Endothelial cell of umbilical vein (primary cell): Measurements from ENCODE around the gene DTX3L. TPM values are rescaled to one million over a fixed set of nuclear protein-coding genes. Genes with fewer than 3 reads are reported as not detected.

ENCODE experiments used
- BruUV-seq: library from RNA; stranded (reverse); fragments of 400-500 nt; replicated peaks from 2 replicates; lab custom pipeline; 2021; lab: Mats Ljungman, UMichigan
- CTCF ChIA-PET: fragments of 300-600, 350-600 bp; sonication (Branson Sonifier 250); formaldehyde crosslinking; loops from one replicate; lab custom pipeline; 2021; ENCODE audit warnings: antibody characterized with exemption, inconsistent platforms; lab: Charles Lee
- POLR2A ChIA-PET: fragments of 300-600, 350-600 bp; sonication (Branson Sonifier 250); formaldehyde crosslinking; loops from one replicate; lab custom pipeline; 2021; ENCODE audit warnings: antibody characterized with exemption, inconsistent platforms; lab: Charles Lee
- DNase-seq: peaks from one replicate; pipeline ENCODE4 v3.0.0-alpha.2; 2011; ENCODE audit warnings: low read depth, low spot score
- FAIRE-seq: peaks from 2 replicates; lab custom pipeline; 2011; peaks lifted over from hg19 to GRCh38; lab: Jason Lieb, UNC
- H2AFZ ChIP-seq: 2 replicates; pipeline ENCODE4 v1.6.0; 2012; ENCODE audit warnings: low read depth, low read length, control low read depth, inconsistent platforms
- H3K27ac ChIP-seq: 2 replicates; pipeline ENCODE4 v1.5.1; 2011; ENCODE audit warnings: low read depth, mild to moderate bottlenecking, control low read depth, low read length, moderate library complexity; ENCODE audit not compliant: insufficient read depth
- H3K27me3 ChIP-seq, 2 experiments: 2 replicates each; pipeline versions ENCODE4 v1.6.0 to v1.6.1; 2011; ENCODE audit warnings: low read length in 2 of 2, mixed read lengths in 1 of 2; ENCODE audit not compliant: control insufficient read depth in 2 of 2, insufficient read depth in 2 of 2
- H3K36me3 ChIP-seq, 2 experiments: 2 replicates in 1 of 2; 3 replicates in 1 of 2; pipeline ENCODE4 v1.5.1; 2011; ENCODE audit warnings: low read length in 2 of 2, mild to moderate bottlenecking in 1 of 2, moderate library complexity in 1 of 2; ENCODE audit not compliant: control insufficient read depth in 2 of 2, insufficient read depth in 2 of 2; ENCODE audit errors: extremely low read depth in 1 of 2
- H3K4me1 ChIP-seq: 3 replicates; pipeline ENCODE4 v1.5.1; 2011; ENCODE audit warnings: mild to moderate bottlenecking, low read length; ENCODE audit not compliant: control insufficient read depth, insufficient read depth; ENCODE audit errors: extremely low read depth
- H3K4me2 ChIP-seq: 2 replicates; pipeline ENCODE4 v1.6.1; 2011; ENCODE audit warnings: low read length, control low read depth, mixed read lengths; ENCODE audit not compliant: insufficient read depth
- H3K4me3 ChIP-seq, 3 experiments: fragments of 200-600 bp in 1 of 3; sonication (generic), shearing (Covaris generic) in 1 of 3; replicated peaks in 1 of 3; 2 replicates each; pipeline ENCODE4 v1.5.1; 2011 to 2016; ENCODE audit warnings: control low read depth in 3 of 3, low read length in 3 of 3, mild to moderate bottlenecking in 2 of 3, inconsistent platforms in 1 of 3, low read depth in 1 of 3, moderate library complexity in 1 of 3; ENCODE audit not compliant: insufficient read depth in 1 of 3
- H3K79me2 ChIP-seq: 2 replicates; pipeline ENCODE4 v1.6.0; 2012; ENCODE audit warnings: low read length, inconsistent platforms; ENCODE audit not compliant: control insufficient read depth, insufficient read depth
- H3K9ac ChIP-seq: replicated peaks from 2 replicates; pipeline ENCODE3; 2011; ENCODE audit warnings: low read length, control low read depth; ENCODE audit not compliant: insufficient read depth; ENCODE audit errors: extremely low read depth
- H3K9me1 ChIP-seq: replicated peaks from 3 replicates; pipeline ENCODE4 v1.6.0; 2011; ENCODE audit warnings: mild to moderate bottlenecking, low read length; ENCODE audit not compliant: control insufficient read depth, insufficient read depth; ENCODE audit errors: extremely low read depth
- H3K9me3 ChIP-seq: replicated peaks from 2 replicates; pipeline ENCODE4 v1.5.1; 2012; ENCODE audit warnings: low read length, inconsistent platforms; ENCODE audit not compliant: control insufficient read depth, insufficient read depth
- H4K20me1 ChIP-seq: replicated peaks from 2 replicates; pipeline ENCODE3; 2011; ENCODE audit warnings: mild to moderate bottlenecking, low read length; ENCODE audit not compliant: control insufficient read depth, insufficient read depth; ENCODE audit errors: extremely low read depth
- EZH2 ChIP-seq: IDR thresholded peaks from 2 replicates; pipeline ENCODE4 v1.6.1; 2012; ENCODE audit warnings: borderline replicate concordance, low read depth, mild to moderate bottlenecking, moderate library complexity, low read length, inconsistent platforms; ENCODE audit not compliant: severe bottlenecking
- FOS ChIP-seq: IDR thresholded peaks from 2 replicates; pipeline ENCODE4 v1.6.1; 2011; ENCODE audit warnings: mild to moderate bottlenecking, low read length, moderate library complexity, borderline replicate concordance; ENCODE audit not compliant: insufficient read depth
- GATA2 ChIP-seq: IDR thresholded peaks from 2 replicates; pipeline ENCODE4 v1.7.0; 2011; ENCODE audit warnings: low read depth, mild to moderate bottlenecking, moderate library complexity, mixed read lengths, low read length; ENCODE audit not compliant: insufficient read length, insufficient read depth
- JUN ChIP-seq: IDR thresholded peaks from 2 replicates; pipeline ENCODE4 v1.6.1; 2011; ENCODE audit warnings: borderline replicate concordance, low read depth; ENCODE audit not compliant: insufficient read length, insufficient read depth
- MYC ChIP-seq: IDR thresholded peaks from one replicate; pipeline ENCODE4 v1.6.1; 2011; ENCODE audit warnings: mild to moderate bottlenecking, low read depth, low read length
- POLR2A ChIP-seq: IDR thresholded peaks from 2 replicates; pipeline ENCODE4 v1.6.1; 2012; ENCODE audit warnings: low read depth, mild to moderate bottlenecking, control low read depth, low read length
- POLR2AphosphoS5 ChIP-seq: IDR thresholded peaks from 2 replicates; pipeline ENCODE4 v1.6.1; 2012; ENCODE audit warnings: low read depth, mild to moderate bottlenecking, control low read depth, low read length, moderate library complexity; ENCODE audit not compliant: insufficient read depth
- dilution Hi-C: fragments of 300-500 bp; cut with MboI; formaldehyde crosslinking; loops from one replicate; pipeline ENCODE4 v1.15.0; 2019; ENCODE audit warnings: low sequenced_read_pairs; ENCODE audit not compliant: extremely low pct_ligation_motif_present
- intact Hi-C: fragments of 100-400 bp; cut with micrococcal nuclease; formaldehyde crosslinking; loops from one replicate; pipeline ENCODE4 v1.10.0; 2022
- polyA plus RNA-seq, 4 experiments: library from polyadenylated mRNA; depleted of rRNA in 3 of 4; stranded (reverse) in 3 of 4; unstranded in 1 of 4; fragments of >200 nt; gene quantifications; 2 replicates each; pipeline versions ENCODE4 v1.2.1 to v1.2.3, GENCODE V29; 2011 to 2012; ENCODE audit warnings: missing spikeins in 1 of 4
- total RNA-seq: library from RNA; stranded (reverse); gene quantifications from 2 replicates; pipeline ENCODE4 v1.2.3, GENCODE V29; 2021
- TF ChIP-seq, protein P1 (sequence below), 2 donors: IDR thresholded peaks; 1 replicate in 1 of 2; 2 replicates in 1 of 2; pipeline ENCODE4 v1.5.1; 2011; ENCODE audit warnings: low read length in 2 of 2, mild to moderate bottlenecking in 2 of 2, moderate library complexity in 2 of 2, control low read depth in 1 of 2, inconsistent platforms in 1 of 2, low read depth in 1 of 2; ENCODE audit not compliant: insufficient read depth in 1 of 2; ENCODE audit errors: extremely low read depth in 1 of 2
- TF ChIP-seq, protein P2 (sequence below): IDR thresholded peaks from 2 replicates; pipeline ENCODE4 v1.6.1; 2011; ENCODE audit not compliant: insufficient read depth, insufficient read length

The DTX3L gene
- total and polyA plus RNA-seq, 2 donors (not counting 3 experiments of a cell fraction or from before 2014, with no cell fraction given): 3.2 to 20.5 TPM

DNA sequence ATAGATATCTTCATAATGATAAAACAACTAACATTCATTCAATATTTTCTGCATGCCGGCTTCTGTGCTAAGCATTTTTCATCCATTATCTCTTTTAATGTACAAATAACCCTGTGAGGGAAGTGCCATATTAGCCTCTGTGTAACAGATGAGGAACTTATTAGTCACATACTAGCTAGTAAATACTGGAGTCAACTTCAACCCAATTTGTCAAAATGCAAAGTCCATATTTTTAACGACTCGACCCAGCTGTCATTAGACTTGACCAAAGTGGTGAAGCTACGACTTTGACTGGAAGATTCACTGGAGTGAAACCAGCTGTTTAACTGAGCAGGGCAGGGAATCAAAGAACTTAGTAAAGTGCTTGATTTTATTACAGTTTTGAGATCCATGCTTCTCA is 54.9 kb downstream of the DTX3L start:
- CTCF ChIA-PET: interaction anchor here (0.7 kb wide), 1 partner anchor 10 kb away, joined by 3 read pairs; no protein-coding TSS in a partner anchor
- no TSS peak for BruUV-seq
- Histone ChIP-seq H3K4me2 (no peak overlapping the region), H3K4me3 (no peak overlapping the region), H3K4me1 (no peaks in the 10 kb centered on the region), H3K79me2 (no peaks in the 10 kb centered on the region), H3K36me3 (no peaks in the 10 kb centered on the region), H4K20me1 (no peaks in the 10 kb centered on the region), H3K9me1 (no peaks in the 10 kb centered on the region), H3K27ac (no peak overlapping the region), H3K9me3 (no peaks in the 10 kb centered on the region), H3K27me3 (peaks cover 10 to 20% of the 10 kb centered on the region in 2 experiments), H3K9ac (no peak overlapping the region), H2AFZ (no peak overlapping the region)
- FAIRE-seq (no peak), DNase-seq (no peak)
- dilution Hi-C loops (no loop called here), intact Hi-C loops (no loop called here)
- no peak for TF ChIP-seq EZH2
- POLR2A ChIA-PET: no interaction called here

DNA sequence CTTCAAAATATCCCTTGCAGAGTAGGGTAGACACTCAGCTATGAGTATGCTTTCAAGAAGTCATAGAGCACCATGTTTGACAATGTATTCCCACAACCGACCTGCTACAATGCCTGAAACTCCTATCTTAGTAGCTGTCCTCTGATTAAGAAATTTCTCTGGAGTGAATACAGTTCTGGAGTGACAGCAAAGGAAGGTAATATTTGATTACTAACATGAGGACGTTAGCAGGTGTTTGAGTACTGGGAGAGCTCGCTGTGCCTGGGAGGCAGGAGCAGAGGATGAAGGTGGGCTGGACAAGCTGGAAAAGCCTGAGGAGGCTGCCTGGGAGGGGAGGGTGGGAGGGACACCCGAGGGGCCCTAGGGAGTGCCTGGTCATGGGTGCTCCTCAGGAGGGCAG is 56.3 kb downstream of the DTX3L start:
- no peak overlapping the region for H3K27ac ChIP-seq
- H3K79me2 ChIP-seq: no peaks in the 10 kb centered on the region
- no peaks in the 10 kb centered on the region for H3K4me1 ChIP-seq
- ChIA-PET POLR2A (no interaction called here), CTCF (interaction anchor here (0.9 to 1.5 kb wide), 4 partner anchors 9 to 59 kb away, joined by 3 to 4 read pairs (median 3); no protein-coding TSS in a partner anchor)
- no peaks in the 10 kb centered on the region for H3K9me3 ChIP-seq
- H3K36me3 ChIP-seq: no peaks in the 10 kb centered on the region
- TF ChIP-seq, protein P1, sequence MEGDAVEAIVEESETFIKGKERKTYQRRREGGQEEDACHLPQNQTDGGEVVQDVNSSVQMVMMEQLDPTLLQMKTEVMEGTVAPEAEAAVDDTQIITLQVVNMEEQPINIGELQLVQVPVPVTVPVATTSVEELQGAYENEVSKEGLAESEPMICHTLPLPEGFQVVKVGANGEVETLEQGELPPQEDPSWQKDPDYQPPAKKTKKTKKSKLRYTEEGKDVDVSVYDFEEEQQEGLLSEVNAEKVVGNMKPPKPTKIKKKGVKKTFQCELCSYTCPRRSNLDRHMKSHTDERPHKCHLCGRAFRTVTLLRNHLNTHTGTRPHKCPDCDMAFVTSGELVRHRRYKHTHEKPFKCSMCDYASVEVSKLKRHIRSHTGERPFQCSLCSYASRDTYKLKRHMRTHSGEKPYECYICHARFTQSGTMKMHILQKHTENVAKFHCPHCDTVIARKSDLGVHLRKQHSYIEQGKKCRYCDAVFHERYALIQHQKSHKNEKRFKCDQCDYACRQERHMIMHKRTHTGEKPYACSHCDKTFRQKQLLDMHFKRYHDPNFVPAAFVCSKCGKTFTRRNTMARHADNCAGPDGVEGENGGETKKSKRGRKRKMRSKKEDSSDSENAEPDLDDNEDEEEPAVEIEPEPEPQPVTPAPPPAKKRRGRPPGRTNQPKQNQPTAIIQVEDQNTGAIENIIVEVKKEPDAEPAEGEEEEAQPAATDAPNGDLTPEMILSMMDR (IDR thresholded peaks at IDR 0.05; ENCODE audit: extremely low read depth in 1 of 2, insufficient read depth in 1 of 2, low read depth in 1 of 2, low read length in 2 of 2): no peak
- TF ChIP-seq GATA2: no peak
- no peak for TF ChIP-seq JUN
- TF ChIP-seq POLR2A: no peak
- no peak for TF ChIP-seq MYC
- TF ChIP-seq FOS: no peak
- TF ChIP-seq POLR2AphosphoS5: no peak
- TF ChIP-seq EZH2: no peak
- TF ChIP-seq, protein P2, sequence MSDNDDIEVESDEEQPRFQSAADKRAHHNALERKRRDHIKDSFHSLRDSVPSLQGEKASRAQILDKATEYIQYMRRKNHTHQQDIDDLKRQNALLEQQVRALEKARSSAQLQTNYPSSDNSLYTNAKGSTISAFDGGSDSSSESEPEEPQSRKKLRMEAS: no peak
- dilution Hi-C loops: no loop called here
- H3K9ac ChIP-seq: no peak overlapping the region
- H2AFZ ChIP-seq: no peak overlapping the region
- H3K4me3 ChIP-seq: no peak overlapping the region
- no TSS peak for BruUV-seq
- H3K27me3 ChIP-seq: peaks cover 10 to 20% of the 10 kb centered on the region in 2 experiments
- H3K9me1 ChIP-seq: no peaks in the 10 kb centered on the region
- intact Hi-C loops: no loop called here
- no peak overlapping the region for H3K4me2 ChIP-seq
- no peak for FAIRE-seq
- no peak for DNase-seq
- no peaks in the 10 kb centered on the region for H4K20me1 ChIP-seq
